Suprapubic skin (tissue), 4 donors: ENCODE results near the gene PPP2R3B. TPM values are rescaled to one million over a fixed set of nuclear protein-coding genes. Genes with fewer than 3 reads are reported as not detected.
A peak's percentile ranks its signal among the peaks of the same experiment; 100 is the strongest.
"Not testable (repeated sequence)": the region's sequence is repeated elsewhere in the genome, so short reads cannot be mapped to it uniquely, and the experiment has no call there.

Experiments
- DNase-seq, 2 donors: peaks; one replicate each; pipeline ENCODE4 v3.0.0-alpha.2; 2019; ENCODE audit warnings: low spot score in 2 of 2
- H3K27ac ChIP-seq: fragments of 200-600 bp; sonication (generic); one replicate; pipeline ENCODE4 v1.5.1; 2019
- H3K27me3 ChIP-seq: fragments of 200-600 bp; sonication (generic); one replicate; pipeline ENCODE4 v1.5.1; 2019
- H3K36me3 ChIP-seq: fragments of 200-600 bp; sonication (generic); one replicate; pipeline ENCODE4 v1.5.1; 2019
- H3K4me1 ChIP-seq: fragments of 200-600 bp; sonication (generic); one replicate; pipeline ENCODE4 v1.5.1; 2019
- H3K4me3 ChIP-seq: fragments of 200-600 bp; sonication (generic); one replicate; pipeline ENCODE4 v1.5.1; 2019; ENCODE audit warnings: mild to moderate bottlenecking
- H3K9me3 ChIP-seq: fragments of 200-600 bp; sonication (generic); one replicate; pipeline ENCODE4 v1.5.1; 2019
- EP300 ChIP-seq: sonication (generic); formaldehyde crosslinking; IDR thresholded peaks from one replicate; pipeline ENCODE4 v1.6.1; 2017; ENCODE audit warnings: antibody characterized with exemption
- POLR2A ChIP-seq, 2 donors: fragments of 450-650 bp; IDR thresholded peaks; one replicate each; pipeline ENCODE4 v1.6.1; 2017; ENCODE audit warnings: antibody characterized with exemption in 2 of 2, mild to moderate bottlenecking in 2 of 2, moderate library complexity in 2 of 2
- POLR2AphosphoS5 ChIP-seq, 3 donors: sonication (generic); formaldehyde crosslinking; IDR thresholded peaks; one replicate each; pipeline ENCODE4 v1.6.1; 2017; ENCODE audit warnings: antibody characterized with exemption in 3 of 3
- WGBS: methylation state at CpG from one replicate; pipeline ENCODE4 v1.1.5; 2018; 5-methylcytosine and 5-hydroxymethylcytosine counted together
- total RNA-seq, 4 donors: library from RNA; depleted of rRNA; stranded (reverse); fragments of >200 nt; gene quantifications; one replicate each; pipeline ENCODE4 v1.1.0, GENCODE V29; 2016
- TF ChIP-seq, protein P1 (sequence below), 2 donors: fragments of 200-600 bp in 1 of 2; fragments of 450-650 bp in 1 of 2; sonication (generic) in 1 of 2; IDR thresholded peaks; one replicate each; pipeline ENCODE4 v1.5.1; 2016 to 2019; ENCODE audit warnings: antibody characterized with exemption in 2 of 2, mild to moderate bottlenecking in 1 of 2, moderate library complexity in 1 of 2

The PPP2R3B gene
- total RNA-seq, 4 donors from 2014 or later, result 31.8 to 79.6 (median 47.1) TPM

DNA sequence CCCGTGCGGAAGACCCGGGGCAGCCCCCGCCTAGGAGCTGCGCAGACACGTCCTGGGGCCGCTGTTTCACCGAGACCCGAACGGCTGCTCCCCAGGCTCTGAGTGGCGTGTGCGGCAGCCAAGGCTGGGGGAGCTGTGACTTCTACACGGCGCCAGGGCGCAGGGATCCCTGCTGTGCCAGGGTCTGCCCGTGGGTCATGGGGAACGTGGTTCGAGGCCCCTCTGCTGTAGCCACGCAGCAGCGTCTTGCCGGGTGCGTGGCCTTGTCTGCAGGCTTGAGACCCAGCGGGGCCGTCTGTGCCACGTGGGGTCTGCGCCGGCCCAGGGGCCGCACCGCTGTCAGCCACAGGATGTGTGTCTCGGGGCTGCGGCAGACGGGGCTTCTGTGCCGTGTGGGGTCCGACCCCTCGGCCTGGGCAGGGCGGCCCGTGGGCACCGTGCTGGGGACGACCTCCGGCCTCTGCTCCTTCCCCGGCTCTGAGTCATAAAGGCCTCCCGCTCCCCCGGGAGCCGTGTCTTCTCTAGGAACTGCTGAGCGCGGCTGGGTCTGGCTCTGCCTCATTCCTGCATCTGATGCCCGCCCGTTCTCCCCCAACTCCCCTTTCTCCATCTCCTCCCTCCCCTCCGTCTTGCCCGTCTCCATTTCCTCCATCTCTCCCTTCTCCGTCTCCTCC, 55.4 kb downstream of the PPP2R3B start:
- no peaks in the 10 kb centered on the region for H3K9me3 ChIP-seq
- peak in 1 of 2 donors; percentile 42 for DNase-seq
- peaks cover 16% of the 10 kb centered on the region for H3K4me1 ChIP-seq
- H3K4me3 ChIP-seq, result peak overlapping the region; percentile 38
- peaks cover 20% of the 10 kb centered on the region for H3K27me3 ChIP-seq
- 21% methylated on average over 14 of the region's 51 CpGs for WGBS
- peaks cover 23% of the 10 kb centered on the region for H3K36me3 ChIP-seq
- H3K27ac ChIP-seq, result no peak overlapping the region
- TF ChIP-seq, protein P1, sequence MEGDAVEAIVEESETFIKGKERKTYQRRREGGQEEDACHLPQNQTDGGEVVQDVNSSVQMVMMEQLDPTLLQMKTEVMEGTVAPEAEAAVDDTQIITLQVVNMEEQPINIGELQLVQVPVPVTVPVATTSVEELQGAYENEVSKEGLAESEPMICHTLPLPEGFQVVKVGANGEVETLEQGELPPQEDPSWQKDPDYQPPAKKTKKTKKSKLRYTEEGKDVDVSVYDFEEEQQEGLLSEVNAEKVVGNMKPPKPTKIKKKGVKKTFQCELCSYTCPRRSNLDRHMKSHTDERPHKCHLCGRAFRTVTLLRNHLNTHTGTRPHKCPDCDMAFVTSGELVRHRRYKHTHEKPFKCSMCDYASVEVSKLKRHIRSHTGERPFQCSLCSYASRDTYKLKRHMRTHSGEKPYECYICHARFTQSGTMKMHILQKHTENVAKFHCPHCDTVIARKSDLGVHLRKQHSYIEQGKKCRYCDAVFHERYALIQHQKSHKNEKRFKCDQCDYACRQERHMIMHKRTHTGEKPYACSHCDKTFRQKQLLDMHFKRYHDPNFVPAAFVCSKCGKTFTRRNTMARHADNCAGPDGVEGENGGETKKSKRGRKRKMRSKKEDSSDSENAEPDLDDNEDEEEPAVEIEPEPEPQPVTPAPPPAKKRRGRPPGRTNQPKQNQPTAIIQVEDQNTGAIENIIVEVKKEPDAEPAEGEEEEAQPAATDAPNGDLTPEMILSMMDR (IDR thresholded peaks at IDR 0.05), result no peak
- TF ChIP-seq EP300, result no peak
- TF ChIP-seq POLR2A (IDR thresholded peaks at IDR 0.05), result no peak
- no peak for TF ChIP-seq POLR2AphosphoS5 (IDR thresholded peaks at IDR 0.05)

DNA sequence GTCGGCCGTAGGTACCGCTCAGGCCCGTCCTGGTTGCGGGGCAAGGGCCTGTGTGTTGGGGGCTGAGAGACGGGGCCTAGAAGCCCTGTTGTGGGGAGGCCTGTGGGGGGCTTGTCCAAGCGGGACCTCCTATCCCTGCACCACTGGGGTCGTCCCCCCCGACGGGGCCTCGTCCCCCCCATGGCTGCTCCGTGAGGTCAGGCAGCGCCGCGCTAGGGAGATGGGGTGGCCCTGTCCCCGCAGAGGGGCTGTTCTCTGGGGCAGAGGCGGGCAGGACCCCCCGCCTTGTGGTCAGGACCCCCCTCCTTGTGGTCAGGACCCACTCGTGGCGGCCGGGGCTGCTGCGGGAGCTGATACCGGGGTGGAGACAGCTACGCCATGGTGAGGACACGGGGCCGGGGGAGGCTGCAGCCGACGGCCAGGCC, 56.0 kb downstream of the PPP2R3B start:
- Histone ChIP-seq H3K27me3 (peaks cover 20% of the 10 kb centered on the region), H3K9me3 (no peaks in the 10 kb centered on the region), H3K4me1 (peaks cover 16% of the 10 kb centered on the region), H3K36me3 (peaks cover 22% of the 10 kb centered on the region), H3K27ac (no peak overlapping the region), H3K4me3 (peak overlapping the region; percentile 38)
- DNase-seq, result peak in 1 of 2 donors; percentile 69
- WGBS, result 39% methylated on average over 9 of the region's 28 CpGs
- TF ChIP-seq POLR2AphosphoS5 (IDR thresholded peaks at IDR 0.05) (no peak), EP300 (no peak), POLR2A (IDR thresholded peaks at IDR 0.05) (no peak)
- TF ChIP-seq, protein P1 (IDR thresholded peaks at IDR 0.05), result no peak

- H3K27me3 ChIP-seq, result peaks cover 20% of the 10 kb centered on the region
- not testable (repeated sequence) for H3K9me3 ChIP-seq, H3K4me3 ChIP-seq, H3K27ac ChIP-seq
- WGBS, result 80% methylated on average over 23 of the region's 29 CpGs
- peak; percentile 28 to 55 for DNase-seq
- H3K36me3 ChIP-seq, result peaks cover 22% of the 10 kb centered on the region
- H3K4me1 ChIP-seq, result peaks cover 16% of the 10 kb centered on the region
Observed at GRCh38 chrX:330141-330725, 56.5 kb downstream of the PPP2R3B start.

GRCh38 chrX:329291-329910, 57.3 kb downstream of the PPP2R3B start:
- TF ChIP-seq POLR2AphosphoS5 (IDR thresholded peaks at IDR 0.05) (no peak), EP300 (no peak), POLR2A (IDR thresholded peaks at IDR 0.05) (no peak)
- TF ChIP-seq, protein P1 (IDR thresholded peaks at IDR 0.05), result no peak
- Histone ChIP-seq H3K4me1 (peaks cover 16% of the 10 kb centered on the region), H3K4me3 (no peak overlapping the region), H3K9me3 (no peaks in the 10 kb centered on the region), H3K27ac (no peak overlapping the region), H3K27me3 (peaks cover 20% of the 10 kb centered on the region), H3K36me3 (peaks cover 17% of the 10 kb centered on the region)
- DNase-seq, result peak; percentile 37 to 72
- WGBS, result 81% methylated on average over 12 of the region's 23 CpGs

GRCh38 chrX:327660-328126, 59.0 kb downstream of the PPP2R3B start:
- peaks cover 24% of the 10 kb centered on the region for H3K27me3 ChIP-seq
- H3K27ac ChIP-seq, result no peak overlapping the region
- H3K36me3 ChIP-seq, result no peaks in the 10 kb centered on the region
- no peaks in the 10 kb centered on the region for H3K9me3 ChIP-seq
- peaks cover 20% of the 10 kb centered on the region for H3K4me1 ChIP-seq
- DNase-seq, result peak; percentile 55 to 77
- H3K4me3 ChIP-seq, result no peak overlapping the region
- TF ChIP-seq POLR2AphosphoS5 (IDR thresholded peaks at IDR 0.05) (no peak), EP300 (no peak), POLR2A (IDR thresholded peaks at IDR 0.05) (no peak)
- TF ChIP-seq, protein P1 (IDR thresholded peaks at IDR 0.05), result no peak
- 92% methylated on average over 19 of the region's 33 CpGs for WGBS

GRCh38 chrX:324664-325063, 62.0 kb downstream of the PPP2R3B start:
- peaks cover 18% of the 10 kb centered on the region for H3K4me1 ChIP-seq
- DNase-seq, result peak; percentile 41 to 60
- H3K27ac ChIP-seq, H3K9me3 ChIP-seq, H3K4me3 ChIP-seq, H3K27me3 ChIP-seq, H3K36me3 ChIP-seq: not testable (repeated sequence)
- WGBS, result 76% methylated on average over 14 of the region's 14 CpGs
